K562 (cell line): ENCODE data around the gene SMIM30. TPM values are rescaled to one million over a fixed set of nuclear protein-coding genes. Genes with fewer than 3 reads are reported as not detected.

Source experiments
- ATF6 ChIP-seq: sonication (generic); formaldehyde crosslinking; IDR thresholded peaks from 2 replicates; pipeline ENCODE4 v1.4.0; 2020; ENCODE audit warnings: mild to moderate bottlenecking, missing genetic modification reagents
- ATF7 ChIP-seq: fragments of 450-650 bp; IDR thresholded peaks from 2 replicates; pipeline ENCODE4 v1.7.1; 2014; ENCODE audit warnings: mild to moderate bottlenecking, moderate library complexity
- DPF2 ChIP-seq: fragments of 450-650 bp; IDR thresholded peaks from 2 replicates; pipeline ENCODE4 v1.6.1; 2016
- E2F8 ChIP-seq: fragments of 450-650 bp; IDR thresholded peaks from 2 replicates; pipeline ENCODE4 v1.7.1; 2018; ENCODE audit warnings: mild to moderate bottlenecking, low read depth; ENCODE audit not compliant: partially characterized antibody
- ETV5 ChIP-seq: sonication (generic); formaldehyde crosslinking; IDR thresholded peaks from 2 replicates; pipeline ENCODE4 v1.4.0; 2020; ENCODE audit warnings: low read depth, mild to moderate bottlenecking, missing genetic modification reagents
- HIVEP1 ChIP-seq: fragments of 250-450 bp; sonication (Bioruptor Pico); IDR thresholded peaks from 2 replicates; pipeline ENCODE4 v1.4.0; 2020; ENCODE audit warnings: mild to moderate bottlenecking
- IRF9 ChIP-seq: fragments of 450-650 bp; IDR thresholded peaks from 2 replicates; pipeline ENCODE4 v1.6.1; 2016; ENCODE audit warnings: missing biosample characterization, missing genetic modification characterization
- MCM7 ChIP-seq, 2 experiments: fragments of 450-650 bp; IDR thresholded peaks; 2 replicates each; pipeline ENCODE4 v1.6.1; 2016 to 2018
- NUFIP1 ChIP-seq: fragments of 450-650 bp; IDR thresholded peaks from 2 replicates; pipeline ENCODE4 v1.6.1; 2018; ENCODE audit not compliant: partially characterized antibody
- SAP30 ChIP-seq: fragments of 200-600 bp; sonication (generic); IDR thresholded peaks from 2 replicates; pipeline ENCODE4 v1.6.1; 2012; ENCODE audit warnings: borderline replicate concordance, low read depth, mild to moderate bottlenecking, moderate library complexity, low read length, control low read depth, inconsistent platforms; ENCODE audit not compliant: insufficient read depth, poor library complexity, severe bottlenecking
- TAL1 ChIP-seq: fragments of 450-650 bp; IDR thresholded peaks from 2 replicates; pipeline ENCODE4 v1.6.1; 2016; ENCODE audit warnings: mild to moderate bottlenecking
- ZNF224 ChIP-seq: sonication (generic); formaldehyde crosslinking; IDR thresholded peaks from 2 replicates; pipeline ENCODE4 v1.8.0; 2022; ENCODE audit warnings: mild to moderate bottlenecking, missing genetic modification reagents
- ZNF445 ChIP-seq: fragments of 250-450 bp; sonication (Bioruptor Pico); IDR thresholded peaks from 2 replicates; pipeline ENCODE4 v1.4.0; 2020; ENCODE audit warnings: low read depth, mild to moderate bottlenecking, moderate library complexity
- polyA plus RNA-seq, 8 experiments: library from polyadenylated mRNA; depleted of rRNA in 4 of 8; stranded (reverse) in 5 of 8; unstranded in 3 of 8; fragments of >200 nt; fragmentation: Nextera tagmentation in 2 of 8; fragmentation: Illumina TruSeq in 1 of 8; extraction: Ambion mirVana in 2 of 8; extraction: Trizol in 1 of 8; gene quantifications; 2 replicates each; pipeline versions ENCODE4 v1.2.1 to v1.2.3, GENCODE V29; 2011 to 2014; ENCODE audit warnings: inconsistent platforms in 1 of 8, missing spikeins in 1 of 8
- total RNA-seq, 7 experiments: library from RNA; depleted of rRNA in 6 of 7; stranded (reverse); fragments of >200 nt in 6 of 7; fragmentation: Illumina TruSeq in 2 of 7; extraction: Trizol in 2 of 7; gene quantifications; 2 replicates each; pipeline versions ENCODE4 v1.2.1 to v1.2.3, GENCODE V29; 2011 to 2021; ENCODE audit warnings: low replicate concordance in 1 of 7

The SMIM30 gene
- total and polyA plus RNA-seq, 9 of the 15 experiments (the other 6 are each of a cell fraction or from before 2014, with no cell fraction given), result 161 to 891 (median 316) TPM

- TF ChIP-seq E2F8 (no peak), ZNF445 (CRISPR knock-in tag) (no peak), DPF2 (no peak), TAL1 (no peak), ATF6 (CRISPR knock-in tag) (no peak), ATF7 (peak; percentile 52; the same call in 1 of the 2 replicates), NUFIP1 (no peak), ZNF224 (CRISPR knock-in tag) (no peak), IRF9 (no peak), SAP30 (no peak), ETV5 (CRISPR knock-in tag) (no peak), MCM7 (IDR thresholded peaks at IDR 0.05) (no peak), HIVEP1 (CRISPR knock-in tag) (no peak)
These were observed 25.6 kb downstream of the SMIM30 start (continued) for GRCh38 chr7:113092762-113093161.
